ENCODE measurements around the gene PRUNE1. TPM values are rescaled to one million over a fixed set of nuclear protein-coding genes. Genes with fewer than 3 reads are reported as not detected.
A peak's percentile ranks its signal among the peaks of the same experiment; 100 is the strongest.

PRUNE1 gene
- total RNA-seq, 1 experiment from 2014 or later: 17.4 TPM

DNA sequence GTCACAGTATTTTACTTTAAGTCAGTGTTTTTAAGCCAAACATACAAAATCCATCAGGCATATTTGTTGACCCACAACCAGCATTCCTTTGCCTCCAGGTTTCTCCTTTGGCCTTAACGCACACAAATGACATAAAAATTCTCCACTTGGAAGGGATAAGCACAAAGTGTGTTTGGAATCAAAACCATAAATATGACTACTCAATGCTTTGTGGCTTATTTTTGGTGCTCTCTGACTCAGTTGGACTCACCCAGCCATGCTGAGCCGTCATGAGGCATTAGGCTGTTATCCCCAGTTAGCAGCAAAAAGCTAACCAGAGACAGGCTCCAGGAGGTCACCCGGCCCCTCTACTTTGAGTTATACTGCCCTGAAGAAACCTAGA, 948 bp downstream of the PRUNE1 start:
- DNase-seq: no peak
- Histone ChIP-seq H3K27ac (no peak overlapping the region), H3K9me3 (replicated peaks) (no peaks in the 10 kb centered on the region), H3K4me3 (peak overlapping the region; percentile 76), H3K27me3 (no peaks in the 10 kb centered on the region), H3K4me1 (peaks cover 3% of the 10 kb centered on the region; the same call in 1 of the 2 replicates), H3K36me3 (no peaks in the 10 kb centered on the region)

DNA sequence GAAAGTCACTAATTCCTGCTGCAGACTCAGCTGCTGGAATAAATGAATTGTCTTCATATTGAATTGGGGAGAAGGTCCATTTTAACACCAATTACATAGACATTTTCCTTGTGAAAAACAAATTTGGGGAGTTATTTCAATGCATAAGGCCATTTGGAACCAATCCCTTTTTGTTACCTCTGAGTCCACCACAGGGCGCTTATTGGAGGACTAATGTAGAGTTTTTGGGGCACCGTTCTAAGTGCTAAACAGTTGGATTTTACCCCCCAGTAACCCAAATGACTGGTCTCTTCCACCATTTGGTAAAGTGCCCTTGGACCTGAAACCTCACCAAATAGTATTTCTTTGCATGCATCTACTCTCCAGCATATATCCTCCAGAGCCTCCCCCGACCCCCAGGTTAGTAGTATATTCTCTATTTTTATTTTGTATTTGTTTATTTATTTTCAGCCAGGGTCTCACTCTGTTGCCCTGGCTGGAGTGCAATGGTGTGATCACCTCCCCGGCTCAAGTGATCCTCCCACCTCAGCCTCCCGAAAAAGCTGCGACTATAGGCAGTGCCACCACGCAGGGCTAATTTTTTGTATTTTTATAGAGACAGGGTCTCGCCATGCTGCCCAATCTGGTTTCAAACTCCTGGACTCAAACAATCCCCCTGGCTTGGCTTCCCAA, 1.6 kb downstream of the PRUNE1 start:
- no peaks in the 10 kb centered on the region for H3K27me3 ChIP-seq
- no peak overlapping the region for H3K4me3 ChIP-seq
- H3K27ac ChIP-seq: no peak overlapping the region
- peaks cover 3% of the 10 kb centered on the region; the same call in 1 of the 2 replicates for H3K4me1 ChIP-seq
- H3K9me3 ChIP-seq (replicated peaks): no peaks in the 10 kb centered on the region
- no peak for DNase-seq
- no peaks in the 10 kb centered on the region for H3K36me3 ChIP-seq

DNA sequence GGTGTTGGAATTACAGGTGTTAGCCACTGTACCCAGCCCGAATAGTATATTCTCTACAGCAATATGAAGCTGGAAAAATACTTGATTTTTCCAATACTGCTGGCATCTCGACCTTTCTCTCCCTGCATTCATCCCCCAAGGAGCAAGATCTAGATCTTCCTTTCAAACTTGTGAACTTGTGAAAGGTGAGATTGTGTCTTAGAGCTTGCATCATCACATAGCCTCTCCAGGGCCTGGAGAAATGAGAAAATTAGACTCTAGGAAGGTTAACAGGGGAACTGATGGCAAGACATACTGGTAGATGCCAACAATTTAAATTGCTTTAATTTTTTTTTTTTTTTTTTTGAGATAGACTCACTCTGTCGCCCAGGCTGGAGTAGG, 2.1 kb downstream of the PRUNE1 start:
- Histone ChIP-seq H3K4me1 (peaks cover 3% of the 10 kb centered on the region; the same call in 1 of the 2 replicates), H3K36me3 (no peaks in the 10 kb centered on the region), H3K27ac (no peak overlapping the region), H3K27me3 (no peaks in the 10 kb centered on the region), H3K9me3 (replicated peaks) (no peaks in the 10 kb centered on the region), H3K4me3 (no peak overlapping the region)
- no peak for DNase-seq

DNA sequence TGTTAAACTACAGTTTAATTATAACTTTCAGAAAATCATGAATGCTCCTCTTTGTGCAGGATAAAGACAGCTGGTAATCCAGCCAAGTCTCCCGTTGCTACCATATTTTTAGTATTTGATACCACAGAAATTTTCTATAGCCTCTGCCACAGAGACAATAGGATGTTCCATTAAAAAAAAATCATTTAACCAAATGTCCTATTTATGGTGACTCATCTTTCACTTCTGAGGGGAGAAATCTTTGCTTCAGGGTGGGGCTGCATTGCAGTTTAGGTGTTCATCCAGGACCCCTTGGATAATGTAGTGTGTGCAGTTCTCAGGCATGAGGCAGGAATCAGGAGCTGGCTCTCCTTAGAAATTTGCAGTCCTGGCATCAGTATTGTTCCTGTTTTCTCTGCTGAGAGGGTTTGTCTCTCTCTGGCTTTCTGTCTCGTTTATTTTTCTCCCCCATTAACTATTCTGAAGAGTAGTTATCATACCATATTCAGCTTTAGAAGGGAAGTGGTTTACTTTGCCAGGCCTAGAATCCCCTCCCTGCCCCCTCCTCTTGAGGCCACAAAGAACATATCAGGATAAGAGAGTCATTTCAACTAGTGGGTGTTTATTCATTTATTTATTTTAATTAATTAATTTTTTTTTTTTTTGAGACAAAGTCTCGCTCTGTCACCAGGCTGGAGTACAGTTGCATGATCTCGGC, 3.1 kb downstream of the PRUNE1 start:
- Histone ChIP-seq H3K27me3 (no peaks in the 10 kb centered on the region), H3K4me3 (no peak overlapping the region), H3K9me3 (replicated peaks) (no peaks in the 10 kb centered on the region), H3K4me1 (no peaks in the 10 kb centered on the region), H3K36me3 (no peaks in the 10 kb centered on the region), H3K27ac (no peak overlapping the region)
- DNase-seq: no peak

- Histone ChIP-seq H3K9me3 (replicated peaks) (no peaks in the 10 kb centered on the region), H3K27me3 (no peaks in the 10 kb centered on the region), H3K27ac (no peak overlapping the region), H3K36me3 (no peaks in the 10 kb centered on the region), H3K4me1 (no peaks in the 10 kb centered on the region), H3K4me3 (no peak overlapping the region)
- no peak for DNase-seq
These were observed 4.6 kb downstream of the PRUNE1 start for GRCh38 chr1:151012684-151013471.

GRCh38 chr1:151013518-151013917, 5.3 kb downstream of the PRUNE1 start:
- DNase-seq: no peak
- Histone ChIP-seq H3K27ac (no peak overlapping the region), H3K4me1 (no peaks in the 10 kb centered on the region), H3K9me3 (replicated peaks) (no peaks in the 10 kb centered on the region), H3K36me3 (no peaks in the 10 kb centered on the region), H3K27me3 (no peaks in the 10 kb centered on the region), H3K4me3 (no peak overlapping the region)

- no peak overlapping the region for H3K4me3 ChIP-seq
- no peaks in the 10 kb centered on the region for H3K27me3 ChIP-seq
- H3K9me3 ChIP-seq (replicated peaks): no peaks in the 10 kb centered on the region
- peak; percentile 77 to 80 for DNase-seq
- H3K36me3 ChIP-seq: no peaks in the 10 kb centered on the region
- H3K4me1 ChIP-seq: peaks cover 7% of the 10 kb centered on the region
- no peak overlapping the region for H3K27ac ChIP-seq
These were observed 16.4 kb downstream of the PRUNE1 start for GRCh38 chr1:151024540-151025146.

DNA sequence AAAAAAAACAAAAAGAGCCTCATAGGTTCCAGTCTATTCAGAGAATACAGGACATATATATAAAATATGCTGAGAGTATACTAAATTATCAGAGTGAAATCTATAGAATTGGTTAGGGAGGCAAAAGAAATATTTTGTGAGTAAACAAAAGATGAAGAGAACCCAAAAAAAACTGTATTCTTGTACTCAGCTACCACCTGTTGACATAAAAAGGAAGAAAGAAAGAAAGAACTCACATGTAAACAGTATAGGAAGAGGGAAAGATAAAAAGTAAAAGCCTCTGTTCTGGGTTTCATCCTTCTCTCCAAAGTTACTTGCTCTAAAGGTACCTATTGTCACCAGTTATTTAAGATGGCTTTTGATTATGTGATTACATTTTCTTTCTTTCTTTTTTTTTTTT, 18.2 kb downstream of the PRUNE1 start:
- H3K9me3 ChIP-seq (replicated peaks): no peaks in the 10 kb centered on the region
- DNase-seq: no peak

GRCh38 chr1:151032164-151032563, 23.9 kb downstream of the PRUNE1 start:
- Histone ChIP-seq H3K36me3 (no peaks in the 10 kb centered on the region; the same call in 1 of the 2 replicates), H3K4me1 (no peaks in the 10 kb centered on the region), H3K27ac (no peak overlapping the region), H3K27me3 (no peaks in the 10 kb centered on the region), H3K9me3 (replicated peaks) (no peaks in the 10 kb centered on the region), H3K4me3 (no peak overlapping the region)
- no peak for DNase-seq

More for the DNA sequence above, 18.2 kb downstream of the PRUNE1 start:
- no peaks in the 10 kb centered on the region for H3K36me3 ChIP-seq
- no peak overlapping the region for H3K4me3 ChIP-seq
- peaks cover 7% of the 10 kb centered on the region for H3K4me1 ChIP-seq
- no peak overlapping the region for H3K27ac ChIP-seq
- H3K27me3 ChIP-seq: no peaks in the 10 kb centered on the region

DNA sequence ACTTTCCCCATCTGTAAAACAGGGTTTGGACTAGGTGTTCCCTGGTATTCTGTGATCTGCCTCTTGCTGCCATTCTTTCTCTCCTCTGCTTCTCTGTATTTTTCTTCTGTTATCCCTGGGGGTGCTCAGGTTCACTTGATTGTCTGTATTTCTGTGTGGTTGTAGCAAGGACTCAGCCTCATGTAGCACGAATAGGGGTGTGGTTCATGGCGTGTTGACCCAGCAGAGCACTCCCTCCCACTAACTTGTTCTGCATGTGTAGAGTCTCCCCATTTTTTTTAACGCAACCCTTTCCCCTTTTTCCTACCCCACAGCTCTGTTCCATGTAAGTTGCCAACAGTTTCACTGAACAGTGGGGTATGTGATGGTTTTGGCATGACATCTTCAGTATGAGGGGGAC, 26.9 kb downstream of the PRUNE1 start:
- DNase-seq: no peak
- H3K9me3 ChIP-seq (replicated peaks): no peaks in the 10 kb centered on the region
- no peak overlapping the region for H3K27ac ChIP-seq
- no peak overlapping the region for H3K4me3 ChIP-seq
- no peaks in the 10 kb centered on the region for H3K4me1 ChIP-seq
- no peaks in the 10 kb centered on the region; the same call in 1 of the 2 replicates for H3K36me3 ChIP-seq
- H3K27me3 ChIP-seq: no peaks in the 10 kb centered on the region

GRCh38 chr1:151036356-151036755, 28.1 kb downstream of the PRUNE1 start, which contains the start of gene BNIPL:
Gene BNIPL, plus strand, starts transcription at chr1:151036586. Its CDS starts 140 bp downstream, at chr1:151036726.
- no peaks in the 10 kb centered on the region; the same call in 1 of the 2 replicates for H3K36me3 ChIP-seq
- H3K4me3 ChIP-seq: no peak within 1 kb of the TSS
- H3K27me3 ChIP-seq: no peaks in the 10 kb centered on the region
- no peaks in the 10 kb centered on the region for H3K4me1 ChIP-seq
- no peak for DNase-seq
- no peaks in the 10 kb centered on the region for H3K9me3 ChIP-seq (replicated peaks)
- no peak within 1 kb of the TSS for H3K27ac ChIP-seq

- no peak for DNase-seq
These were observed 28.8 kb downstream of the PRUNE1 start for GRCh38 chr1:151037032-151037431.

GRCh38 chr1:151039521-151039920, 31.3 kb downstream of the PRUNE1 start:
- Histone ChIP-seq H3K4me1 (no peaks in the 10 kb centered on the region), H3K27me3 (no peaks in the 10 kb centered on the region), H3K27ac (no peak overlapping the region), H3K9me3 (replicated peaks) (no peaks in the 10 kb centered on the region), H3K4me3 (no peak overlapping the region), H3K36me3 (no peaks in the 10 kb centered on the region)
- no peak for DNase-seq

More at GRCh38 chr1:151037032-151037431, 28.8 kb downstream of the PRUNE1 start:
- Histone ChIP-seq H3K27me3 (no peaks in the 10 kb centered on the region), H3K36me3 (no peaks in the 10 kb centered on the region; the same call in 1 of the 2 replicates), H3K4me1 (no peaks in the 10 kb centered on the region), H3K27ac (no peak overlapping the region), H3K4me3 (no peak overlapping the region), H3K9me3 (replicated peaks) (no peaks in the 10 kb centered on the region)

GRCh38 chr1:151043163-151043562, 34.9 kb downstream of the PRUNE1 start:
- no peaks in the 10 kb centered on the region for H3K27me3 ChIP-seq
- no peak overlapping the region for H3K27ac ChIP-seq
- no peak overlapping the region for H3K4me3 ChIP-seq
- no peaks in the 10 kb centered on the region for H3K4me1 ChIP-seq
- no peak for DNase-seq
- no peaks in the 10 kb centered on the region for H3K36me3 ChIP-seq
- no peaks in the 10 kb centered on the region for H3K9me3 ChIP-seq (replicated peaks)

DNA sequence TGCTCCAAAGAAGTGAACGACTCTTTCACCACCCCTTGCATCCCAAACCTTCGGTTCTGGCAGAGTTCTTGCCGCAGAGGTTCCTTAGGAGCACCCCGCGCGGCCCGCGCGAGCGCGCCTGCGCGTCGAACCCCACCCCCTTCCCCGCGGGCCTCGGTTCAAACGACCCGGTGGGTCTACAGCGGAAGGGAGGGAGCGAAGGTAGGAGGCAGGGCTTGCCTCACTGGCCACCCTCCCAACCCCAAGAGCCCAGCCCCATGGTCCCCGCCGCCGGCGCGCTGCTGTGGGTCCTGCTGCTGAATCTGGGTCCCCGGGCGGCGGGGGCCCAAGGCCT, 39.3 kb downstream of the PRUNE1 start, which contains the start of gene C1orf56:
Gene C1orf56, plus strand, starts transcription at position 161 of the 334 bp plus-strand sequence. Its CDS starts 97 bp downstream, at position 258.
- Histone ChIP-seq H3K27ac (peak within 1 kb of the TSS; percentile 68), H3K9me3 (replicated peaks) (no peaks in the 10 kb centered on the region), H3K27me3 (no peaks in the 10 kb centered on the region), H3K4me1 (no peaks in the 10 kb centered on the region), H3K36me3 (peaks cover 24% of the 10 kb centered on the region), H3K4me3 (peak within 1 kb of the TSS; percentile 74)
- DNase-seq: peak; percentile 70 to 74
